GM19463 (cell line): ENCODE data around the gene SFMBT1.

Experiments
- ATAC-seq: cut with Tn5 transposase; IDR thresholded peaks from one replicate; pipeline ENCODE4 v1.9.1; 2021; ENCODE audit warnings: mild to moderate bottlenecking, moderate library complexity; ENCODE audit not compliant: unreplicated experiment

SFMBT1 gene

GRCh38 chr3:53045518-53046170 lies at the start of gene SFMBT1:
SFMBT1 (minus strand) TSS chr3:53046073; CDS start chr3:52969128, 76,945 bp downstream.
- peak; percentile 47 for ATAC-seq

GRCh38 chr3:53092942-53093341 lies 47.1 kb upstream of the SFMBT1 start:
- no peak for ATAC-seq

GRCh38 chr3:53092216-53092615 lies 46.3 kb upstream of the SFMBT1 start:
- no peak for ATAC-seq

GRCh38 chr3:53091011-53091410 lies 45.1 kb upstream of the SFMBT1 start:
- ATAC-seq: no peak

- no peak for ATAC-seq
Observed at GRCh38 chr3:53089511-53089910, 43.6 kb upstream of the SFMBT1 start.

- ATAC-seq: no peak
Observed at GRCh38 chr3:53085476-53085875, 39.6 kb upstream of the SFMBT1 start.

- ATAC-seq: no peak
Observed at GRCh38 chr3:53084310-53085001, 38.6 kb upstream of the SFMBT1 start.

- ATAC-seq: no peak
Observed at GRCh38 chr3:53083949-53084309, 38.1 kb upstream of the SFMBT1 start.

GRCh38 chr3:53083521-53083920 lies 37.6 kb upstream of the SFMBT1 start:
- no peak for ATAC-seq

- no peak for ATAC-seq
Observed at GRCh38 chr3:53082736-53083135, 36.9 kb upstream of the SFMBT1 start.

- no peak for ATAC-seq
Observed at GRCh38 chr3:53081318-53081717, 35.4 kb upstream of the SFMBT1 start.

GRCh38 chr3:53080612-53081205 lies 34.8 kb upstream of the SFMBT1 start:
- no peak for ATAC-seq

GRCh38 chr3:53079791-53080555 lies 34.1 kb upstream of the SFMBT1 start:
- ATAC-seq: no peak

- no peak for ATAC-seq
Observed at GRCh38 chr3:53079147-53079546, 33.3 kb upstream of the SFMBT1 start.

- ATAC-seq: no peak
Observed at GRCh38 chr3:53078656-53079055, 32.8 kb upstream of the SFMBT1 start.

- ATAC-seq: no peak
Observed at GRCh38 chr3:53077476-53078220, 31.8 kb upstream of the SFMBT1 start.

- ATAC-seq: no peak
Observed at GRCh38 chr3:53075743-53076140, 29.9 kb upstream of the SFMBT1 start.

GRCh38 chr3:53074761-53075742 lies 29.2 kb upstream of the SFMBT1 start:
- ATAC-seq: no peak

- no peak for ATAC-seq
Observed at GRCh38 chr3:53074366-53074696, 28.5 kb upstream of the SFMBT1 start.
